ENCODE measurements around the gene SH2D3A.

DNA sequence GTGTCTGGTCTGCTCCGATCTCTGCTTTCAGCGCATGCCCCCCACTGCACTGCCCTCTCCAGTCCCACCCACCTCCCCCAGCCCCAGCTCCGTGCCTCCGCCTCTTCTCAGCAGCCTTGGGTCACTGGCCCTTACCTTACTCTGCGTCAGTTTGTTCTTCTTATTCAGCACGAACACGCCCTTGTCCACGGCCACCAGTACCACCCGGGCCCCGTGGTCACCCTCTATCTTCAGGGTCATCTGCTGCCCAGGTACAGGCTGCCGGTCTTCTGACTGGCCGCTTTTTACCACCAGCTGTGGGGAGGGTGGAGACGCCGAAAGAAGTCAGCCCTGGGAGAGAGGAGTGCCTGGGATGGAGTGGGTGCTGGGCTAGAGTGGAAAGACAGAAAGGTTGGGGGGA lies 57.7 kb downstream of the SH2D3A start:
- no peak for TF ChIP-seq POLR2A (IDR thresholded peaks at IDR 0.05)
- TF ChIP-seq, protein P1, sequence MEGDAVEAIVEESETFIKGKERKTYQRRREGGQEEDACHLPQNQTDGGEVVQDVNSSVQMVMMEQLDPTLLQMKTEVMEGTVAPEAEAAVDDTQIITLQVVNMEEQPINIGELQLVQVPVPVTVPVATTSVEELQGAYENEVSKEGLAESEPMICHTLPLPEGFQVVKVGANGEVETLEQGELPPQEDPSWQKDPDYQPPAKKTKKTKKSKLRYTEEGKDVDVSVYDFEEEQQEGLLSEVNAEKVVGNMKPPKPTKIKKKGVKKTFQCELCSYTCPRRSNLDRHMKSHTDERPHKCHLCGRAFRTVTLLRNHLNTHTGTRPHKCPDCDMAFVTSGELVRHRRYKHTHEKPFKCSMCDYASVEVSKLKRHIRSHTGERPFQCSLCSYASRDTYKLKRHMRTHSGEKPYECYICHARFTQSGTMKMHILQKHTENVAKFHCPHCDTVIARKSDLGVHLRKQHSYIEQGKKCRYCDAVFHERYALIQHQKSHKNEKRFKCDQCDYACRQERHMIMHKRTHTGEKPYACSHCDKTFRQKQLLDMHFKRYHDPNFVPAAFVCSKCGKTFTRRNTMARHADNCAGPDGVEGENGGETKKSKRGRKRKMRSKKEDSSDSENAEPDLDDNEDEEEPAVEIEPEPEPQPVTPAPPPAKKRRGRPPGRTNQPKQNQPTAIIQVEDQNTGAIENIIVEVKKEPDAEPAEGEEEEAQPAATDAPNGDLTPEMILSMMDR (IDR thresholded peaks at IDR 0.05) = no peak
- TF ChIP-seq EP300 (IDR thresholded peaks at IDR 0.05; ENCODE audit: low read depth) = no peak
